ENCODE data around the gene MACROD2.

GRCh38 chr20:15942130-15942529, 1946.8 kb downstream of the MACROD2 start:
- TF ChIP-seq CTCF (conservative IDR thresholded peaks at IDR 0.05) (no peak), ZFX (IDR thresholded peaks at IDR 0.05) (no peak)
